ENCODE data around the gene SLC6A4. TPM values are rescaled to one million over a fixed set of nuclear protein-coding genes. Genes with fewer than 3 reads are reported as not detected.

Gene SLC6A4
- total RNA-seq, 1 experiment from 2014 or later, result 20.6 TPM

DNA sequence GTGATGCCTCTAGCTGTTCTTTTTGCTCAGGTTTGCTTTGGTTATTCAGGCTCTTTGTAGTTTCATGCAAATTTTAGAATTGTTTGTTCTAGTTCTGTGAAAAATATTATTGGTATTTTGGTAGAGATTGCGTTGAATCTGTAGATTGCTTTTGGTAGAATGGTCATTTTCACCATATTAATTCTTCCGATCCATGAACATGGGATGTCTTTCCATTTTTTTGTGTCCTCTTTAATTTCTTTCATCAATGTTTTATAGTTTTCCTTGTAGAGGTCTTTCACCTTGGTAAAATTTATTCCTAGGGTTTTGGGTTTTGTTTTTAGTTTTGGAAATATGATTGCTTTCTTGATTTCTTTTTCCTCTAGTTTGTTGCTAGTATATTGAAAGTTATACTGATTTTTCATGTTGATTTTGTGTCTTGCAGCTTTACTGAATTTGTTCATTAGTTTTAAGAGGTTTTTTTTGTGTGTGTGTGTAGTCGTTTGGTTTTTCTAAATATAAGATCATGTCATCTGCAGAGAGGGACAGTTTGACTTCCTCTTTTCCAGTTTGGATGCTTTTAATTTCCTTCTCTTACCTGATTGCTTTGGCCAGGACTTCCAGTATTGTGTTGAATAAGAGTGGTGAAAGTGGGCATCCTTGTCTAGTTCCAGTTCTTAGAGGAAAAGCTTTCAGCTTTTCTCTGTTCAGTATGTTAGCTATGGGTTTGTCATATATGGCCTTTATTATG lies 76.4 kb downstream of the SLC6A4 start:
- ChIA-PET POLR2A (no interaction called here), CTCF (no interaction called here)
- peaks cover 37% of the 10 kb centered on the region for H3K36me3 Mint-ChIP-seq (ENCODE audit: insufficient read depth, unreplicated experiment)

GRCh38 chr17:30155389-30155788 lies 80.1 kb downstream of the SLC6A4 start:
- CTCF ChIA-PET, result no interaction called here
- no peak overlapping the region for H3K4me3 Mint-ChIP-seq (ENCODE audit: unreplicated experiment)
- intact Hi-C loops (cut with micrococcal nuclease; ENCODE audit: unreplicated experiment), result no loop called here
- peaks cover 8% of the 10 kb centered on the region for H3K9me3 ChIP-seq
- H3K36me3 ChIP-seq (ENCODE audit: control insufficient read depth, insufficient read depth, low read length), result no peaks in the 10 kb centered on the region
- H3K4me1 Mint-ChIP-seq (ENCODE audit: low read depth, unreplicated experiment), result no peaks in the 10 kb centered on the region
- no peak for DNase-seq
- no TSS peak for BruUV-seq (replicated peaks)
- H3K4me1 ChIP-seq, result no peaks in the 10 kb centered on the region
- H3K4me3 ChIP-seq (ENCODE audit: low read depth, low read length), result no peak overlapping the region
- POLR2A ChIA-PET, result no interaction called here
- peaks cover 23% of the 10 kb centered on the region for H3K9me3 Mint-ChIP-seq (ENCODE audit: unreplicated experiment)
- TF ChIP-seq CTCF (IDR thresholded peaks at IDR 0.05; ENCODE audit: insufficient read depth in 1 of 2, low read depth in 1 of 2, low read length in 1 of 2, severe bottlenecking in 1 of 2, unreplicated experiment in 1 of 2), result no peak
- no peak overlapping the region for H3K27ac Mint-ChIP-seq (ENCODE audit: unreplicated experiment)
- no peaks in the 10 kb centered on the region for H3K27me3 Mint-ChIP-seq (ENCODE audit: insufficient read depth, unreplicated experiment)
- H3K27me3 ChIP-seq (replicated peaks; ENCODE audit: control insufficient read depth, insufficient read depth, low read length), result no peaks in the 10 kb centered on the region
- H3K36me3 Mint-ChIP-seq (ENCODE audit: insufficient read depth, unreplicated experiment), result peaks cover 47% of the 10 kb centered on the region

More for the DNA sequence above, 76.4 kb downstream of the SLC6A4 start:
- Histone ChIP-seq H3K4me1 (no peaks in the 10 kb centered on the region), H3K9me3 (peaks cover 8% of the 10 kb centered on the region), H3K27me3 (replicated peaks; ENCODE audit: control insufficient read depth, insufficient read depth, low read length) (no peaks in the 10 kb centered on the region), H3K4me3 (ENCODE audit: low read depth, low read length) (no peak overlapping the region), H3K36me3 (ENCODE audit: control insufficient read depth, insufficient read depth, low read length) (no peaks in the 10 kb centered on the region)
- TF ChIP-seq CTCF (IDR thresholded peaks at IDR 0.05; ENCODE audit: insufficient read depth in 1 of 2, low read depth in 1 of 2, low read length in 1 of 2, severe bottlenecking in 1 of 2, unreplicated experiment in 1 of 2), result no peak
- no peak overlapping the region for H3K27ac Mint-ChIP-seq (ENCODE audit: unreplicated experiment)
- H3K4me3 Mint-ChIP-seq (ENCODE audit: unreplicated experiment), result no peak overlapping the region
- intact Hi-C loops (cut with micrococcal nuclease; ENCODE audit: unreplicated experiment), result no loop called here
- peaks cover 23% of the 10 kb centered on the region for H3K9me3 Mint-ChIP-seq (ENCODE audit: unreplicated experiment)
- H3K27me3 Mint-ChIP-seq (ENCODE audit: insufficient read depth, unreplicated experiment), result no peaks in the 10 kb centered on the region
- H3K4me1 Mint-ChIP-seq (ENCODE audit: low read depth, unreplicated experiment), result no peaks in the 10 kb centered on the region
- DNase-seq, result no peak
- BruUV-seq (replicated peaks), result no TSS peak

DNA sequence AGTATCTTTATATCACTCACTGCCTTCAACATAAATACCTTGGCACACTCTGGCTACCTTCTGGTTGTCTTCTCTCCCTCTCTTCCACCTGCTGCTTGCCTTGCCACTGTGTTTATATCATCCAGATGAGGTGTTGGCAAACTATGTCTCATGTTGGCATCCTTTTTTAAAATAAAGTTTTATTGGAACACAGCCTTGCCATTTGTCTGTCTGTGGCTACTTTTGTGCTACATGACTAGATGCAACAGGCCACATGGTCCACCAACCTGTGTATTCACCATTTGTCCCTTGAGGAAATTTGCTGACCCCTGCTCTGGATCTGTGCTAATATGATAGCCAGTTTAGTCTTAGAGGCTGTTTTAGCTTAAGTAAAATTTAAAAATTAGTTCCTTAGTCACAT lies 82.0 kb downstream of the SLC6A4 start:
- no TSS peak for BruUV-seq (replicated peaks)
- Histone ChIP-seq H3K36me3 (ENCODE audit: control insufficient read depth, insufficient read depth, low read length) (no peaks in the 10 kb centered on the region), H3K4me1 (no peaks in the 10 kb centered on the region), H3K27me3 (replicated peaks; ENCODE audit: control insufficient read depth, insufficient read depth, low read length) (no peaks in the 10 kb centered on the region), H3K9me3 (peaks cover under 1% of the 10 kb centered on the region; the same call in 1 of the 2 replicates), H3K4me3 (ENCODE audit: low read depth, low read length) (no peak overlapping the region)
- Mint-ChIP-seq H3K9me3 (ENCODE audit: unreplicated experiment) (peaks cover 12% of the 10 kb centered on the region), H3K4me3 (ENCODE audit: unreplicated experiment) (no peak overlapping the region), H3K27me3 (ENCODE audit: insufficient read depth, unreplicated experiment) (no peaks in the 10 kb centered on the region), H3K36me3 (ENCODE audit: insufficient read depth, unreplicated experiment) (peaks cover 31% of the 10 kb centered on the region), H3K4me1 (ENCODE audit: low read depth, unreplicated experiment) (no peaks in the 10 kb centered on the region), H3K27ac (ENCODE audit: unreplicated experiment) (no peak overlapping the region)
- ChIA-PET POLR2A (interaction anchor here (0.6 kb wide), 1 partner anchor 191 kb away, joined by 3 read pairs; no protein-coding TSS in a partner anchor), CTCF (no interaction called here)
- intact Hi-C loops (cut with micrococcal nuclease; ENCODE audit: unreplicated experiment), result no loop called here
- TF ChIP-seq CTCF (IDR thresholded peaks at IDR 0.05; ENCODE audit: insufficient read depth in 1 of 2, low read depth in 1 of 2, low read length in 1 of 2, severe bottlenecking in 1 of 2, unreplicated experiment in 1 of 2), result no peak
- DNase-seq, result no peak
